Mucosa of descending colon (tissue), 3 donors: ENCODE data around the gene ACAA2. TPM values are rescaled to one million over a fixed set of nuclear protein-coding genes. Genes with fewer than 3 reads are reported as not detected.

Experiments
- ATAC-seq: fragments of 200-7000 bp; cut with Tn5 transposase; one replicate; pipeline ENCODE4 v1.9.1; 2020; ENCODE audit warnings: mild to moderate bottlenecking, moderate library complexity
- DNase-seq, 3 donors: peaks; one replicate each; pipeline ENCODE4 v3.0.0-alpha.2; 2020
- H3K36me3 ChIP-seq: fragments of 200-600 bp; one replicate; pipeline ENCODE4 v1.8.0; 2021; ENCODE audit warnings: low read depth, mild to moderate bottlenecking
- H3K4me1 ChIP-seq: fragments of 200-600 bp; one replicate; pipeline ENCODE4 v1.8.0; 2021; ENCODE audit warnings: low read depth, mild to moderate bottlenecking
- H3K4me3 ChIP-seq: fragments of 200-600 bp; one replicate; pipeline ENCODE4 v1.8.0; 2021; ENCODE audit warnings: mild to moderate bottlenecking
- H3K9me3 ChIP-seq: fragments of 200-600 bp; one replicate; pipeline ENCODE4 v1.8.0; 2021; ENCODE audit warnings: mild to moderate bottlenecking
- CTCF ChIP-seq: fragments of 200-600 bp; IDR thresholded peaks from one replicate; pipeline ENCODE4 v1.8.0; 2022; ENCODE audit warnings: antibody characterized with exemption, mild to moderate bottlenecking
- intact Hi-C, 2 donors: fragments of 100-400 bp; cut with DNase I in 1 of 2; cut with micrococcal nuclease in 1 of 2; formaldehyde crosslinking; loops; one replicate each; pipeline versions ENCODE4 v1.11.0 to v1.11.1; 2022; cut with DNase I, micrococcal nuclease
- long read RNA-seq, 2 donors: library from polyadenylated mRNA; unstranded; transcript quantifications; one replicate each; pipeline ENCODE4 v2.0.0, GENCODE V29; 2019 to 2021
- total RNA-seq, 3 donors: library from RNA; stranded (reverse); fragmentation: NEBNext Ultra II Directional in 2 of 3; extraction: Animal tissue kit (Norgen Biotek cat#: 25700) in 2 of 3; gene quantifications; one replicate each; pipeline versions ENCODE4 v1.2.1 to v1.2.4, GENCODE V29; 2021 to 2023
- donor health status: DM: no; HTN: no; CAD: no; lungs with moderate emphysema.
- donor health status: DM: no; HTN: no; CAD: no.
- donor health status: DM: no; HTN: yes; CAD: no.

The ACAA2 gene, protein sequence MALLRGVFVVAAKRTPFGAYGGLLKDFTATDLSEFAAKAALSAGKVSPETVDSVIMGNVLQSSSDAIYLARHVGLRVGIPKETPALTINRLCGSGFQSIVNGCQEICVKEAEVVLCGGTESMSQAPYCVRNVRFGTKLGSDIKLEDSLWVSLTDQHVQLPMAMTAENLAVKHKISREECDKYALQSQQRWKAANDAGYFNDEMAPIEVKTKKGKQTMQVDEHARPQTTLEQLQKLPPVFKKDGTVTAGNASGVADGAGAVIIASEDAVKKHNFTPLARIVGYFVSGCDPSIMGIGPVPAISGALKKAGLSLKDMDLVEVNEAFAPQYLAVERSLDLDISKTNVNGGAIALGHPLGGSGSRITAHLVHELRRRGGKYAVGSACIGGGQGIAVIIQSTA
- 100 to 1,000 TPM; 148 to 332 (median 281) TPM for total RNA-seq
- long read RNA-seq, donor 1, transcript ACAA2-201 (10 exons, 3,350 nt) = major isoform, 146 of 167 reads
- long read RNA-seq, donor 1, partial matches to known transcripts = 5 of 167 reads
- long read RNA-seq, donor 1, other reads (novel, unspliced or antisense) = 15 of 167 reads
- long read RNA-seq, donor 2, transcript ACAA2-205 (10 exons, 1,657 nt) = minor isoform, 7 of 346 reads
- long read RNA-seq, donor 2, transcript ACAA2-201 (10 exons, 3,350 nt) = major isoform, 240 of 346 reads
- long read RNA-seq, donor 2, partial matches to known transcripts = 71 of 346 reads
- long read RNA-seq, donor 2, other reads (novel, unspliced or antisense) = 27 of 346 reads

GRCh38 chr18:49813319-49814146, at the start of gene ACAA2:
Gene ACAA2 (minus strand): TSS chr18:49813533. CDS start chr18:49813484, 49 bp downstream.
- peaks cover 31% of the 10 kb centered on the region for H3K4me1 ChIP-seq
- H3K9me3 ChIP-seq = peaks cover 11% of the 10 kb centered on the region
- ATAC-seq (peak; percentile 91), DNase-seq (peak; percentile 90 to 95 (median 91))
- no peaks in the 10 kb centered on the region for H3K36me3 ChIP-seq
- peak within 1 kb of the TSS; percentile 56 for H3K4me3 ChIP-seq
- TF ChIP-seq CTCF = no peak
- intact Hi-C loops = no loop called here

DNA sequence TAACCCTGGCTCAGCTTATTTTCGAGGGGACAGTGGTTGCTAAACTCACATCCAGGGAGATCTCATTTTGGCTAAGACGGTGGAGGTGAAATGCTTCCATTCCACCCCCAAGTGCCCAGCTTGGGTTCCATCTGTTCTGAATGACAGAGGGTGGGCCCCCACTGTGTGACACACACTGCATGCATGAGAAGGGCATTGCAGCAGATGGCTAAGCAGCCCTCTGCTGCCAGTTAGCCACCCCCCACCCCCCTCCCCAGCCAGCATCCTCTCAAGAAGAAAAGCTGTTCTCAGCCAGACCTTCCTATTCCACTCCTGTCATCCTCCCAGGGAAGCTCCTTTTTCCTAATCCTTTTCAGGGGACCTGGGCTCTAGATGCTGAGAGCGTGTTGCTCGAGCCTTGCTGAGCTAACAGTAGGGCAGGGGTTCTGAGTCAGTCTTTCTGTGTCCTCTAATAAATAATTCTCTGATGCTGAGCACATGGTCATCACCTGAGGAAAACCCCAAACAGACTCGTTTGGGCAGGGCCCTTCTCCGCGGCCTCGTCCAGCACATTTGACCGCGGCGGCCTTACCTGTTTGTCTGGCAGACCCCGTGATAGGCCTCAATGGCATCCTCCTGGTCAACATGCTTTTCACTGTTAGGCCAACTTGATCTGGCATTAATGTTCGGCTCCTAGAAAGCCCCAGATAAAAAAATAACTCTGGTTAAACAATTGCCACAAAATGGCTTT, 49.5 kb upstream of the ACAA2 start:
- DNase-seq (no peak), ATAC-seq (no peak)
- H3K9me3 ChIP-seq = no peaks in the 10 kb centered on the region
- H3K4me1 ChIP-seq = peaks cover 24% of the 10 kb centered on the region
- no peak overlapping the region for H3K4me3 ChIP-seq
- no peaks in the 10 kb centered on the region for H3K36me3 ChIP-seq
- intact Hi-C loops = no loop called here
- TF ChIP-seq CTCF = no peak

- ATAC-seq (no peak), DNase-seq (no peak)
- intact Hi-C loops = no loop called here
- Histone ChIP-seq H3K4me3 (no peak overlapping the region), H3K36me3 (no peaks in the 10 kb centered on the region), H3K4me1 (peaks cover 27% of the 10 kb centered on the region), H3K9me3 (no peaks in the 10 kb centered on the region)
- no peak for TF ChIP-seq CTCF
Observed at GRCh38 chr18:49861659-49862058, 48.3 kb upstream of the ACAA2 start.

GRCh38 chr18:49859725-49860124, 46.4 kb upstream of the ACAA2 start:
- Histone ChIP-seq H3K4me3 (no peak overlapping the region), H3K36me3 (no peaks in the 10 kb centered on the region), H3K9me3 (no peaks in the 10 kb centered on the region), H3K4me1 (peaks cover 27% of the 10 kb centered on the region)
- ATAC-seq (peak; percentile 5), DNase-seq (peak in 2 of 3 donors; percentile 34 to 57)
- no peak for TF ChIP-seq CTCF
- intact Hi-C loops = loop anchor here in 1 of 2 donors (2.0 kb wide), 1 partner anchor 351 kb away; no protein-coding TSS in a partner anchor

GRCh38 chr18:49859021-49859359, 45.7 kb upstream of the ACAA2 start:
- Histone ChIP-seq H3K4me3 (no peak overlapping the region), H3K4me1 (peaks cover 27% of the 10 kb centered on the region), H3K36me3 (no peaks in the 10 kb centered on the region), H3K9me3 (no peaks in the 10 kb centered on the region)
- ATAC-seq (peak; percentile 83), DNase-seq (peak; percentile 82 to 87 (median 82))
- intact Hi-C loops = loop anchor here in 1 of 2 donors (2.0 kb wide), 1 partner anchor 350 kb away; no protein-coding TSS in a partner anchor
- peak; percentile 4 for TF ChIP-seq CTCF
